ENCODE measurements around the gene AACS.

- TF ChIP-seq CTCF (IDR thresholded peaks at IDR 0.05) (no peak), POLR2A (IDR thresholded peaks at IDR 0.05) (no peak)
These were observed 49.3 kb downstream of the AACS start for GRCh38 chr12:125114365-125115141.
